Jurkat, Clone E6-1 (cell line): ENCODE results near the gene TRAF3.

Experiments used
- DNase-seq: peaks from one replicate; pipeline ENCODE4 v3.0.0-alpha.2; 2011; ENCODE audit warnings: low read depth, low spot score
- H3K4me3 ChIP-seq: 2 replicates; pipeline ENCODE4 v1.5.1; 2011; ENCODE audit warnings: mild to moderate bottlenecking, low read length, control low read depth, moderate library complexity

TRAF3 gene

DNA sequence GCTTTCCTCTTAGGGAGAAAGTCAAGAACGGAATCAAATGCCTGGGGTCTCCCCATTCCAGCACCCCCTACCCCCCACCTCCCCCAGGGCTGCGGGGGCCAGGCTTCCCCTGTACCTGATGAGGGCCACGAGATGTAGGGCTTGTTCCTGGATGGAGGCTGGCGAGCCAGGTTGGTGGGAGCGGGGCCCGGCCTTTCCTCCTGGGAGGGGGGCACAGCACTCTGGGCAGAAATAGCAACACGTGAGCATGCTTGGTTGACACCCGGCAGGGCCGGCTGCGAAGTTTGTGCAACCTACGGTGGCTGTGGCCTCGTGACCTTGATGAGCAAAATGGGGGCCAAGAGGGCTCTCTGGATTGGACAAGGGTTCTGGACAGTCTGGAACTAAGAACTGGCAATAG is 160.9 kb downstream of the TRAF3 start:
- H3K4me3 ChIP-seq: no peak overlapping the region

DNA sequence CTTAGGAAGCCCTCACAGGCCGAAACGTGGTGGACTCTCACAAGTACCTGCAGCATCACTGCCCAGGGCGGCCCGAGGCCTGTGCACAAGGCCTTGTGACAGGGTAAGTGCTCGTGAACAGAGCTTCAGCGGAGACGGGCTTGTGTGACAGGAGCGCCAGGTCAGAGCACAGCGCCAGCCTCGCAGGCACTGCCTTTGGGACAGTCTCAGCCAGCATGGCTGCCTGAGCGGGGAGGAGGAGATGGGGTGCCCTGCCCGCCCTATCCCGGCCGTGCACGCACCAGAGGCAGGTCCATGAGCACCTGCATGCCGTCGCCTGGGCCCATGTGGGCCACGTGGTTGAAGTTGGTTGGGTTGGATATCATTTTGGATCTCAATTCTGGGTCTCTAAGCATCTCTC is 162.1 kb downstream of the TRAF3 start:
- H3K4me3 ChIP-seq: no peak overlapping the region
- DNase-seq: no peak

More for the DNA sequence above, 160.9 kb downstream of the TRAF3 start:
- no peak for DNase-seq

DNA sequence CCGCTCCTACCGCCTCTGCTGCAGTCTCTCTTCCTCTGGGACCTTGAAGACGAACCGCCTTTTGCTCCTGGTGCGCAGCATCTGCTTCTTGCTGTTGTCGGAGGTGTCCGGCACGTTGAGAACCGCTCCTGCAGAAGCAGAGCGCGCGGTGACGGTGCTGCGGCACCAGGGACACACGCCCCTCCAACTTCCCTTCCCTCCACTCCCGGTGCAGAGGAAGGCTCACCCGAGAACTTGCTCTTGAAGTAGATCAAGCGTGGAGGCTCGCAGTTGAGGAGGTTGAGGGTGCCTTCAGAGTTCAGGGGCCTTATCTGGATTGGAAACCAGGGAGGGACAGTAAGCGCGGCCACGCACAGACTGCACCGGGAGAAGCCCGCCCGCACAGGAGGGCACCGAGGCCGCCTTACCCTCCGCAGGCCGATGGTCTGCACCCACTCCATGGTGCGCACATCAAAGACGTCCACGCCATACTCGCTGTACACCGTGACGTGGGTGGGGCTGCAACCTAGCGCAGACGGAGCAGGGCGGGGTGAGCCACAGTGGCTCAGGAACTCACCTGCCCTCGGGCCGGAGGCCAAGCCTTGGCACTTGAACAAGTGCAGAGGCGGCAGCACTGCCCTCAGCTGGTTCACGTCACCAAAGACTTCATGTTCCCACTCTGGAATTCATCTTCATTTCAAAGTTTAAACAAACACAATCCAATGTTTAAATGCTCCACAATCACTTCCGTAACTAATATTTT is 162.7 kb downstream of the TRAF3 start:
- H3K4me3 ChIP-seq: no peak overlapping the region
- no peak for DNase-seq

DNA sequence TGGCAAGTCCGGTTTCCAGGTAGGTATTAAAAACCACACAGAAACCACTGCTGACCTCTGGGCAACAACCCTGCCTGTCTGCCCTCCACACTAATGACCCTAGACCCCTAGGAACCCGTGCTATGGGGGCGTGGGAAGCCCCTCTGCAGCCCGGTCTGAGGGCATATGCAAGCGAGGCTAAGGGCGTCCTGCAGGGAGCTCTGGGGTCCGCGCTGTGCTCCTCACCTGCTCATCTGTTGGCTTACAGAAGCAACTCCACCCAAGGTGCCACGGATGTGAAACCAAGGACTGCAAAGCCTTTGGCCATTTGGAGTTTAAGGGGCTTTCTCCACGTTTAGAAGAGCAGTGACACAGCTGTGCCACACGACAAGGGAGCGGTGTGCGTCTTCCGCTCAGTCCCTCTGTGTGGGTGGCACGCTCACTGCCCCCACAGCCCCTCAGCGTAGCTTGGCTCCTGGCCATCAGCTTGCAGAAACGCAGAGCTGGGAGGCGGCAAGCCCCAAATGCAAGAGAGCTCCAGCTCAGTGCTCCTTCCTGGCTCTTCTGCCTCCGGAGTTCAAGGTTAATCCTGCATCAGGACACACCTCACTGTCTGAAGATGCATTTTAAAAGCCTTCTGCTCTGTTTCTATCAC is 163.6 kb downstream of the TRAF3 start:
- DNase-seq: no peak

DNA sequence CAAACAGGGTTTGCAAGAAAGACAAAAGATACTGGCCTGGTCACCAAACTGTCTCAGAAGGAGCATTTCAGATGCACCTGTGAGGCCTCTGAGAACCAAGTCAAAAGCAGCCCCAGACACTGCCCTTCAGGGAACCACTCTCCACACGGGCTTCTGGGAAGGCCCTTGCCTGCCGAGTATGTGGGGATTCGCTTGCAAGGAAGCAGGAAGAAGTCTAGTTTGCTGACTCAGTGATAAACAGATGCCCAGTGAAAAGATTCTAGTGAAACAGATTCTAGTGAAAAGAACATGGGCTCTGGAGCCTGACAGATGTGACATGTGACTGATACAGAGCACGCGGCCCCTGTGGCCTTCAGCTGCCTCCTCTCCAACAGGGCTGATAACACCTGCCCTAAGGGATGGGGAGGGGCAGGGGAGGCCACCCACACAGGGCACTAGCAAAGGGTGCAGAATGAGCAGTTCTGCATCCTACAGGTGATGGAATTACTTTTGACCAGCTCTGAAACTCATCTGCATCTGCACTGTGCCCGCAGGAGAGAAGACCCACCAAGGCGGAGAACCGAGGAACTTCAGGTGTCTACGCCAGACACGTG is 164.3 kb downstream of the TRAF3 start:
- DNase-seq: no peak
- H3K4me3 ChIP-seq: no peak overlapping the region

More for the DNA sequence above, 163.6 kb downstream of the TRAF3 start:
- no peak overlapping the region for H3K4me3 ChIP-seq

DNA sequence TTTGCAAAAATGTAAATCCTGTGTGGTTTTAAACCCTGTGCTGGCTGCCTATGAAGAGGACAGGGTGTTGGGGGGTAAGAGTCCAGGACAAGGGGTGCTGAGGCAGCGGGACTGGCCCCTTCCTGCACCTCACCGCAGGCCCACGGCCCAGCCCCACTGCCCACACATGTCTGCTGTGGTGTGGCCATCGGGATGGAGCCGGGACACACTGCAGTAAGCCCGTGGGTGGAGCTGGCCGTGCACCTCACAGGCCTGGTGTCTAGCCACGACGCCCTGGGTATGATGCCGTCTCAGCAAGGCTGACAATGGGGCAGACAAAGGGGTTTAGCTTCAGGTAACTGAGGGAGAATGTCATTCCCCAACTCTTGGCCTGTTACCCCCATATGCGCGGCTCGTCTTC is 164.8 kb downstream of the TRAF3 start:
- DNase-seq: no peak
- H3K4me3 ChIP-seq: no peak overlapping the region

DNA sequence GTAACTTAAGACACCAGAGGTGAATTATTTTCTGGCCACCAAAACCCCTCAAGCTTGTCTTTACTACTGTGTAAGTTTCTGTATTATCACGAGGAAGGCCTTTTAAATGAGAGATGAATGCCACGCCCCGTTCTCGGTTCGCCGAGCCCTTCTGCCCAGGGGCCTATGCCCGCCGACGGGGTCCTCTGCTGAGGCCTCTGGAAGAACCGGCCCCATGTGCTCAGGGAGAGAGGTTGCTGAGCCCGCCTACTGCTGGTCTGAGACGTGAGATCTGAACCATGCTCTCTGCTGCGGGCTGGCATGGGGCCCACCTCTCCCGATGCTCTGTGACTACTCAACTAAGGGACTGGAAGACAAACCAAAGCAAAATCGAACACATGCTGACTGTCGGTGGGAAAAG is 166.2 kb downstream of the TRAF3 start:
- H3K4me3 ChIP-seq: no peak overlapping the region
- DNase-seq: no peak

DNA sequence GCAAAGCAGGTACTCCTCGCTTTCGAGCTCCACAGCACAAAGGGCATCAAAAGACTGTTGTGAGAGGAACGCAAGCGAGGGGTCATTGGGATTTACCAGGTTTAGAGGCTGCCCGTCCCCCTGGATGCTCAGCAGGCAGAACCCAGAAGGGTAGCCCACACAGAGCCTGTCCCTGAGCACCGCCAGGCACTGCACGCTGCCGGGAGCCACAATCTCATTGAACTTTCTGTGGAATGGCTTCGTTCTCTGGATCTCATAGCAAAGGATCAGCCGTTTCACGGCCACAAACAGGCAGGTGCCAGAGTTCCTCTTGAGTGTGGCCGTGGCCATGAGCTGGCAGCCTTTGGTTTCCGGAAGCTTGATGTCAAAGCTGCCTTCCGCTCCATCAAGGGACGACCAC is 166.7 kb downstream of the TRAF3 start:
- no peak overlapping the region for H3K4me3 ChIP-seq

DNA sequence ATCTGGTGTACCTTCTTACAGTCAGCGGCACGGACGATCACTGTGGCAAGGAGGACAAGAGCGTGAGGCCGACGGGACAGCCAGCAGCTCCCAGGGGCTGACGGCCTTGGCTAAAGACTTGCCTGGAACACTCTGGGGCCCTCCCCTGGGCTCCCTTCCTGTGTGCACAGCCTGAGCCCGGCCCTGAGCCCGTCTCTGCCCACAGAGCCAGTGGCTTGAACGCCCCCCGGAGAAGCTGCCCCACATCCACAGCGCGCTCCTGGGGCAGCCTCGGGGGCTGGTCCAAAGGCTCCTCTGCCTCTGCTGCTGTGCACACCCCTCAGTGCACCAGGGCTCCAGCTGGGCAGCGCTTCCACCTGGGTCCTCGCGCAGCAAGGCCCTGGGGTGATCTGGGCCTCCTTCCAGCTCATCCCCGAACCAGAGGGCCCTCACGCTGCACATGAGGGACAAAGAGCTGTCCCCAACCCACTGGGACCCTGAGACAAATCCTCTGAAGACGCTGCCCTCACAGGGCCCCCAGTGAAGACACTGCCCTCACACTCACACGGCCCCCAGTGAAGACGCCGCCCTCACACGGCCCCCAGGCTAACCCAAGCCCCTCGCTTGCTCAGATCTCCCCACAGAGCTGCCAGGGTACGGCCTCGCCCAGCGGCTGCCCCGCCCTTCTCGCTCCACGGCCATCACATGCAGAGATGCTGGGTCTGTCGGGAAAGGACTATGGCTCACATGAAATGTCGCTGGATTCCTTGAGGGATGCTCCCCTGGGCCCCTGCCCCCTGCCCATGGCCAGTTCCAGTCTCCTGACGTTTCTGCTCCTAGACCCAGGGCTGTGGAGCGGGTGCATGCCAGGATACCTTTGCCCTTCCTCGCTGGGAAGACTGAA is 167.4 kb downstream of the TRAF3 start:
- H3K4me3 ChIP-seq: no peak overlapping the region
- DNase-seq: no peak

More for the DNA sequence above, 166.7 kb downstream of the TRAF3 start:
- DNase-seq: no peak

DNA sequence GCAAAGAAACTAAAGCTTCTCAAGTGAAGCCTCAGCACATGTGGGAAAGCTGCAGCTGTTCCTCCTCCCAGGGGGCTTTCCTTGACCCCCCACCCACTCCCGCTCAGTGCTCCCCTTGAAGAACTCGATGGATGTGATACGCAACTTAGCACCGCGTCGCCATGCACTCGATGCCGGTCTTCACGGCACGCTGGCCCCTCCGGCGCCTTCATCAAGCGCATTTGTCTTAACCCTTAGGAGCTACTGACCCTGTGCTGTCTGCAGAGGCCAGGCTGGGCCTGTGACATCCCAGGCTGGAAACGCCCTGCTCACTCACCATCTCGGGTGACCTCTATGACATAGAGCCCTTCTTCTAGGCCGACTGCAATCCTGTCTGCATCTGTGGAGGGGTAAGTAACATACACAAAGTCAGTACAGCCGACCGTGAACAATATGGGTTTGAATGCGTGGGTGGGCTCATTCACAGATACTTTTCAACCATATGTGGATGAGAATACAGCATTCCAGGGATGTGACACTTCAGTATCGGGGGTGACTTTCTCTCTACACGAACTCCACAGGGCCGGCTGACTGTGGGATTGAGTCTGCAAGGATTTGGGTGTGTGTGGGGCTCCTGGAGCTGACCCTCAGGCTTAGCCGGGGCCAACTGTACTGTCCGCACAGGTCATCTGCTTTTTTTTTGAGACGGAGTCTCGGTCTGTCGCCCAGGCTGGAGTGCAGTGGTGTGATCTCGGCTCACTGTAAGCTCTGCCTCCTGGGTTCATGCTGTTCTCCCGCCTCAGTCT is 168.3 kb downstream of the TRAF3 start:
- no peak overlapping the region for H3K4me3 ChIP-seq
- no peak for DNase-seq

DNA sequence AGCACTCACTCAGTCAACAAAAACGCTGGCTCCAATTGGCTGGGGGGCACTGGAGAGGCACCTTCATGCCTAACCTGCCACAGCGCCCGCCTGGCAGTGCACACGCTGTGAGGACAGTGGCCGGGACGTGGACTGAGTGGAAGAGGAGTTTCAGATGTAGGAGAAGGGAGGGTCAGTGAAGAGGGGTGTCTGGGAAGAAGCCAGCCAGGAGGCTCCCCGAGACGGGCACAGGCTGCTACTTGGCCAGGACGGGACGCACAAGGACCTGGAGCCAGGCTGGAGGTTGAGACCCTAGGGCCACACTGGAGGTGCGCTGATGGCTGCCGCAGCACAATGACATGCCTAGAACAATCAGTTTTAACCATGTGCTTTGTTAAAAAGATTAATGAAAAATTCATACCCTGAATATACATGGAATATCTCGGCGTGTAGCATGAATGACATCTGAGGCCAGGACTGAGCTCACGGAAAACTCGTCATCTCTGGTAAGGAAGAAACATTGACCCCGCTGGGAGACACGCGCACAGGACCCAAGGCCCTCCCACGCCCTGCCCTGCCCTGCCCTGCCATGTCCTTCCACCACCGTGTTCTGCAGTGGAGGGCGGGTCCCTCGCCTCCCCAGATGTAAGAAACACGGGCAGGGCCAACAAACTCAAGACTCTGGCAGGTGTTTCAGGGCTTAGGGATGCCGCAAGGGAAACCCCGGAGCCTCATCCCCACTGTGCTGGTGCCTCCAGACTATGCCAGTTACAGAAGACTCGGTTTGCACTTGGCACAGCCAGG is 170.3 kb downstream of the TRAF3 start:
- no peak overlapping the region for H3K4me3 ChIP-seq
- no peak for DNase-seq

DNA sequence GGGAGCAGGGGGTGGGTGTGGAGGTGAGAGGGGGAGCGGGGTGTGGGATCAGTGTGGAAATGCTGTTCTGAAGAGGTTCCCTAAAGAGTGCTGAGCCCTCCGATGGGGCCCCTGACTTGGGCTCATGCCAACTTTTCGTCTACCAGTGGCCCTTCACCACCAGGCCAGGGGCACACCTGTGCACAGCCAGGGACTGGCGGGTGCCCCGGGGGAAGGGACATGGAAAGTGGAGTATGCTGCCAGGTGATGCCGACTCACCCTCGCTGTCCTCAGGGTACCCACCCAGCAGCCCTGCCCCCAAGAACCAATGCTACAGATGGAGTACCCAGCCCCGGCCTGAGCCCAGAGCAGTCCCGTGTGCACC is 171.4 kb downstream of the TRAF3 start:
- H3K4me3 ChIP-seq: no peak overlapping the region

DNA sequence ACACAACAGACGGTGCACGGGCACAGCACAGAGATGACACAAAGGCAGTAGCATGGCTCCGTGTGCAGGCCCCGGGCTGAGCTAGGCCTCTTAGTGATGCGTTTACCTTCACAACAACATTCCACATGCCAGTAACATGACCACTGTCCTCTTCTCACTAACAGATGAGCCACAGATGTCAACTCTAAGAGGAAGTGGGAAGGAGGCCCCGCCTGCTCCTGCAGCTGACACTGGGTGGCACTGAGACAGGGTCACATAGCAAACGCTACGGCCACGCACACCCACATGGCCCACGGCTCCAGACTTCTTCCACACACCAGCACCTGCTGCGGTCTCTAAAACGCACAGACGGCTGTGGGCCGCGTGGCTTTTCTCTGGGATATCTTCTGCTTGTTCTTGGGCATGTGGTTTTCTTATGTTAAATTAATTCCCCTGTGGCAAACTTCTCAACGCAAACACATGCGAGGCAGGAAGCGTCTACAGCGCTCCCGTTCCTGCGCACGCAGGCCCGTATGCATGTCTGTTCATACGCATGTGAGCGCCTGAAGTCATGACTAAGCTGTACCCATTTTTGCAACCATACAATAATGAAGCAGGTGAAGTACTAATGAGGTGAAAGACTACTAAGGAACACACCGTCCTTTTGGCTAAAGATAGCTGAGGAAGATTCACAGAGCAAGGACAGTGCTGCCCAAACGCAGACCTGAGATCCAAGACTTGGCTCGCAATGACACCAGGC is 172.0 kb downstream of the TRAF3 start:
- peak; percentile 59 for DNase-seq
- peak overlapping the region; percentile 16 for H3K4me3 ChIP-seq

More for the DNA sequence above, 171.4 kb downstream of the TRAF3 start:
- DNase-seq: no peak

DNA sequence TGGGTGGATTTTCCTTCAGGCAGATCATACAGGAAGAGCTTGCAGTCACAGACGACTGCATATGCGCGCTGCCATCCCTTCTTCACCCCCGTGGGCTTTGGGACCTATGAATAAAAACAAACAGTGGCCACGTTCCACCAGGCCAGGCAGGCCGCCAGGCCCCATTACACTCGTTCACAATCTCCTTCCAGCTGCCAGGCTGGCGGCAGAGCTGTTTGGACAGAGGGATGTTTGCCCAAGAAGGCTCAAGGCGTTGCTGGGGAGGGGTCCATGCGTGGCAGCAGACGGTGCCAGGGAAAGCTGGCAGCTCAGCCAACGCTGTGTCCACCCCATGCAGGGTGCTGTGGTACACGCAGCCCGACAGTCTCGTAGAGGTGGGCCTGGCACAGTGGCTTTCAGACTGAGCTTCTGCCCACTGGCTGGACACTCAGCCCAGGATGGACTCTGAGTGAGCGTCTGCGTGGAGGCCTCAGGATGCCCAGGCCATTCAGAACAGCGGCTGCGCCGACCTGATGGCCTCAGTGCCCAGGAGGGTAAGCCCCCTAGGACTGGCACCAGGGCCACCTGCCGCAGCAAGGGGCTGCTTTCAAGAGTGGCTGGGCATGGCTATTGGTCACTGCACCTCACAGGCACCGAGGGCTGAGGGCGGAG is 172.7 kb downstream of the TRAF3 start:
- DNase-seq: no peak
- no peak overlapping the region for H3K4me3 ChIP-seq

DNA sequence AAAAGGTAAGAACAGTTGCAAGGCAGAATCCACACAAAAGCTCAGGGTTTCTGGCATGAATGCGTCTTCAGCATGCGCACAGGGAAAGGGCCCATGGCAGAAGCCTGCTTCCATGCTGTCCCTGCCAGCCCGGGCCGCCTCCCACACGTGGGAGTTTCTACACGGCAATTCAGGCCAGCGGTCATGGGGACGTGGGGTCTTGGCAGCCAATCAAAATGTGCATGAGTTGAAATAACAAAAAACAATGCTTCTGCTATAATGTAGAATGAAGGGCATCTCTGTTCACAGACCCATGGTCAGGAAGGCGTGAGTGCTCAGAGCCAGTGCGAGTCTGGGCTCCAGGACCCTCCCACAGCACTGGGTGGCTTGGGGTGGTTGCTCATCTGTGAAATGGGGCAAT is 173.8 kb downstream of the TRAF3 start:
- no peak overlapping the region for H3K4me3 ChIP-seq
- no peak for DNase-seq

DNA sequence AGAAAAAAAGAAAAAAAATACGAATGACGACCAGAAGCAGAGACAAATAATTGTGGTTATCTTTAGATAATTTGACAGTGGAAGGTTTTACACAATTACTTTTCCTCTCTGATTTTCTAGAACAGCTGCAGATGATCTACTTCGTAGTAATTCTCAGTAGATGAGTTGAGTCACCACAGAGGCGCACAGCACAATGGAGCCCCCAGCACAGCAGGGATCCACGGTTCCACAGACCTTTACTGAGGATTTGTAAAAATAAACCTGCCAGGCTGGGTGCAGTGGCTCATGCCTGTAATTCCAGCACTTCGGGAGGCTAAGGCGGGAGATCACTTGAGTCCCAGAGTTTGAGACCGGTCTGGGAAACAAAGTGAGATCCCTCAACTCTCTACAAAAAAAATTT is 174.6 kb downstream of the TRAF3 start:
- H3K4me3 ChIP-seq: no peak overlapping the region
- DNase-seq: no peak

DNA sequence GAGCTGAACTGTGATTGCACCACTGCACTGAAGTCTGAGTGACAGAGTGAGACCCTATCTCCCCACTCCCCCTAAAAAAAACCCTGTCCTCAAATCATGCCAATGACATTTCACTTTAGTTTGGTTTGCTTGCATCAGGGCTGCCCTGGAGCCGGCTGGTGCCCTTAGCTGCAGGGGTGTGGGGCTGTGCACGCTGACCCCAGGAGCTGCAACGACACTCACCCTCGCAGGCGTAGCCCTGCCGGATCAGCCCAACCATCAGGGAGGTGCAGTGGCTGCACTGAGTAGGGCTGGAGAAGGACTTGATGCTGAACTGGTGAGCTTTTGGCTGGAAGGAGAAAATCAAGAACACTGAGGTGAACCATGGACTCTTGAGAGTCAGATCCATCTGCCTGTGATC is 175.0 kb downstream of the TRAF3 start:
- DNase-seq: no peak
- H3K4me3 ChIP-seq: no peak overlapping the region
